SK-N-SH treated with all-trans-retinoic acid at 6 μM for 48 hours (cell line): ENCODE data around the gene XPO1.

Experiments
- ATAC-seq: fragments of 200-7000 bp; cut with Tn5 transposase; 3 replicates; pipeline ENCODE4 v1.9.1; 2020; ENCODE audit warnings: mild to moderate bottlenecking, moderate library complexity
- ARNTL ChIP-seq: fragments of 450-650 bp; formaldehyde crosslinking; IDR thresholded peaks from 2 replicates; pipeline ENCODE4 v1.5.0; 2020; ENCODE audit warnings: low read depth, mild to moderate bottlenecking, moderate library complexity, borderline replicate concordance
- BACH2 ChIP-seq: fragments of 250-450 bp; sonication (Bioruptor Pico); IDR thresholded peaks from 2 replicates; pipeline ENCODE4 v1.9.0; 2021; ENCODE audit warnings: mild to moderate bottlenecking, borderline replicate concordance
- CSDC2 ChIP-seq: fragments of 250-450 bp; sonication (Bioruptor Pico); IDR thresholded peaks from 2 replicates; pipeline ENCODE4 v1.5.0; 2020; ENCODE audit warnings: mild to moderate bottlenecking, moderate library complexity
- ESRRG ChIP-seq: fragments of 250-450 bp; sonication (Bioruptor Pico); IDR thresholded peaks from 2 replicates; pipeline ENCODE4 v1.6.1; 2021; ENCODE audit warnings: mild to moderate bottlenecking
- GLIS3 ChIP-seq: fragments of 250-450 bp; sonication (Bioruptor Pico); IDR thresholded peaks from 2 replicates; pipeline ENCODE4 v1.5.0; 2020; ENCODE audit warnings: mild to moderate bottlenecking, moderate library complexity
- OSR1 ChIP-seq: fragments of 250-450 bp; sonication (Bioruptor Pico); IDR thresholded peaks from 2 replicates; pipeline ENCODE4 v1.8.0; 2022; ENCODE audit warnings: moderate library complexity, mild to moderate bottlenecking, inconsistent platforms
- PATZ1 ChIP-seq: fragments of 250-450 bp; sonication (Bioruptor Pico); IDR thresholded peaks from 2 replicates; pipeline ENCODE4 v1.8.0; 2020; ENCODE audit warnings: mild to moderate bottlenecking, moderate library complexity, borderline replicate concordance
- PPARA ChIP-seq: fragments of 250-450 bp; sonication (Bioruptor Pico); IDR thresholded peaks from 2 replicates; pipeline ENCODE4 v1.5.0; 2020; ENCODE audit warnings: mild to moderate bottlenecking, borderline replicate concordance
- RARB ChIP-seq: fragments of 250-450 bp; sonication (Bioruptor Pico); IDR thresholded peaks from 2 replicates; pipeline ENCODE4 v1.8.0; 2021; ENCODE audit warnings: mild to moderate bottlenecking, moderate library complexity
- SNAI2 ChIP-seq: fragments of 250-450 bp; sonication (Bioruptor Pico); IDR thresholded peaks from 2 replicates; pipeline ENCODE4 v1.5.0; 2020; ENCODE audit warnings: mild to moderate bottlenecking, moderate library complexity
- TCF4 ChIP-seq: fragments of 250-450 bp; sonication (Bioruptor Pico); IDR thresholded peaks from 2 replicates; pipeline ENCODE4 v1.8.0; 2021; ENCODE audit warnings: mild to moderate bottlenecking, moderate library complexity, borderline replicate concordance
- TOX ChIP-seq: fragments of 250-450 bp; sonication (Bioruptor Pico); IDR thresholded peaks from 2 replicates; pipeline ENCODE4 v1.8.0; 2021; ENCODE audit warnings: mild to moderate bottlenecking, moderate library complexity, borderline replicate concordance
- TSHZ2 ChIP-seq: fragments of 250-450 bp; sonication (Bioruptor Pico); IDR thresholded peaks from 2 replicates; pipeline ENCODE4 v1.5.0; 2020; ENCODE audit warnings: mild to moderate bottlenecking, moderate library complexity
- ZC3H10 ChIP-seq: fragments of 250-450 bp; sonication (Bioruptor Pico); IDR thresholded peaks from 2 replicates; pipeline ENCODE4 v1.5.1; 2021; ENCODE audit warnings: mild to moderate bottlenecking, moderate library complexity
- ZFP3 ChIP-seq: fragments of 250-450 bp; sonication (Bioruptor Pico); IDR thresholded peaks from 2 replicates; pipeline ENCODE4 v1.5.0; 2020; ENCODE audit warnings: mild to moderate bottlenecking, moderate library complexity
- ZFP30 ChIP-seq: fragments of 450-650 bp; formaldehyde crosslinking; IDR thresholded peaks from 2 replicates; pipeline ENCODE4 v1.5.0; 2022; ENCODE audit warnings: mild to moderate bottlenecking, moderate library complexity
- ZNF565 ChIP-seq: fragments of 450-650 bp; formaldehyde crosslinking; conservative IDR thresholded peaks from 2 replicates; pipeline ENCODE4 v1.5.0; 2020; ENCODE audit warnings: low read depth, mild to moderate bottlenecking, moderate library complexity
- ZNF70 ChIP-seq: fragments of 450-650 bp; formaldehyde crosslinking; IDR thresholded peaks from 2 replicates; pipeline ENCODE4 v1.5.0; 2020; ENCODE audit warnings: mild to moderate bottlenecking, moderate library complexity
- ZNF8 ChIP-seq: fragments of 450-650 bp; formaldehyde crosslinking; IDR thresholded peaks from 2 replicates; pipeline ENCODE4 v1.5.0; 2020; ENCODE audit warnings: mild to moderate bottlenecking, moderate library complexity
- TF ChIP-seq, protein P1 (sequence below): fragments of 250-450 bp; sonication (Bioruptor Pico); IDR thresholded peaks from 2 replicates; pipeline ENCODE4 v1.8.0; 2021; ENCODE audit warnings: low read depth, mild to moderate bottlenecking, moderate library complexity, borderline replicate concordance
- TF ChIP-seq, protein P2 (sequence below): fragments of 250-450 bp; sonication (Bioruptor Pico); IDR thresholded peaks from 2 replicates; pipeline ENCODE4 v1.5.1; 2020; ENCODE audit warnings: low read depth, mild to moderate bottlenecking, moderate library complexity
- TF ChIP-seq, protein P3 (sequence below): fragments of 250-450 bp; sonication (Bioruptor Pico); IDR thresholded peaks from 2 replicates; pipeline ENCODE4 v1.5.1; 2021; ENCODE audit warnings: mild to moderate bottlenecking, moderate library complexity

XPO1 gene

GRCh38 chr2:61435291-61435690, 102.9 kb downstream of the XPO1 start:
- ATAC-seq: no peak
- no peak for TF ChIP-seq SNAI2

GRCh38 chr2:61434314-61434713, 103.8 kb downstream of the XPO1 start:
- TF ChIP-seq ESRRG (CRISPR knock-in tag) (no peak), RARB (CRISPR knock-in tag) (no peak), BACH2 (CRISPR knock-in tag) (no peak), ZC3H10 (CRISPR knock-in tag) (no peak), CSDC2 (no peak)
- no peak for ATAC-seq

GRCh38 chr2:61433606-61434005, 104.5 kb downstream of the XPO1 start:
- ATAC-seq: no peak
- TF ChIP-seq TCF4 (CRISPR knock-in tag) (no peak), ZC3H10 (CRISPR knock-in tag) (no peak), RARB (CRISPR knock-in tag) (no peak), ESRRG (CRISPR knock-in tag) (no peak), ZNF565 (CRISPR knock-in tag) (no peak), TSHZ2 (CRISPR knock-in tag) (no peak), ZFP3 (CRISPR knock-in tag) (no peak), GLIS3 (no peak), ZNF8 (CRISPR knock-in tag) (no peak), SNAI2 (no peak), ARNTL (CRISPR knock-in tag) (no peak), ZNF70 (no peak), OSR1 (CRISPR knock-in tag) (no peak), CSDC2 (no peak), BACH2 (CRISPR knock-in tag) (no peak)
- TF ChIP-seq, protein P1, sequence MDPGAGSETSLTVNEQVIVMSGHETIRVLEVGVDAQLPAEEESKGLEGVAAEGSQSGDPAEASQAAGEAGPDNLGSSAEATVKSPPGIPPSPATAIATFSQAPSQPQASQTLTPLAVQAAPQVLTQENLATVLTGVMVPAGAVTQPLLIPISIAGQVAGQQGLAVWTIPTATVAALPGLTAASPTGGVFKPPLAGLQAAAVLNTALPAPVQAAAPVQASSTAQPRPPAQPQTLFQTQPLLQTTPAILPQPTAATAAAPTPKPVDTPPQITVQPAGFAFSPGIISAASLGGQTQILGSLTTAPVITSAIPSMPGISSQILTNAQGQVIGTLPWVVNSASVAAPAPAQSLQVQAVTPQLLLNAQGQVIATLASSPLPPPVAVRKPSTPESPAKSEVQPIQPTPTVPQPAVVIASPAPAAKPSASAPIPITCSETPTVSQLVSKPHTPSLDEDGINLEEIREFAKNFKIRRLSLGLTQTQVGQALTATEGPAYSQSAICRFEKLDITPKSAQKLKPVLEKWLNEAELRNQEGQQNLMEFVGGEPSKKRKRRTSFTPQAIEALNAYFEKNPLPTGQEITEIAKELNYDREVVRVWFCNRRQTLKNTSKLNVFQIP (CRISPR knock-in tag): no peak
- TF ChIP-seq, protein P2, sequence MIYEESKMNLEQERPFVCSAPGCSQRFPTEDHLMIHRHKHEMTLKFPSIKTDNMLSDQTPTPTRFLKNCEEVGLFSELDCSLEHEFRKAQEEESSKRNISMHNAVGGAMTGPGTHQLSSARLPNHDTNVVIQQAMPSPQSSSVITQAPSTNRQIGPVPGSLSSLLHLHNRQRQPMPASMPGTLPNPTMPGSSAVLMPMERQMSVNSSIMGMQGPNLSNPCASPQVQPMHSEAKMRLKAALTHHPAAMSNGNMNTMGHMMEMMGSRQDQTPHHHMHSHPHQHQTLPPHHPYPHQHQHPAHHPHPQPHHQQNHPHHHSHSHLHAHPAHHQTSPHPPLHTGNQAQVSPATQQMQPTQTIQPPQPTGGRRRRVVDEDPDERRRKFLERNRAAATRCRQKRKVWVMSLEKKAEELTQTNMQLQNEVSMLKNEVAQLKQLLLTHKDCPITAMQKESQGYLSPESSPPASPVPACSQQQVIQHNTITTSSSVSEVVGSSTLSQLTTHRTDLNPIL (CRISPR knock-in tag): no peak
- TF ChIP-seq, protein P3, sequence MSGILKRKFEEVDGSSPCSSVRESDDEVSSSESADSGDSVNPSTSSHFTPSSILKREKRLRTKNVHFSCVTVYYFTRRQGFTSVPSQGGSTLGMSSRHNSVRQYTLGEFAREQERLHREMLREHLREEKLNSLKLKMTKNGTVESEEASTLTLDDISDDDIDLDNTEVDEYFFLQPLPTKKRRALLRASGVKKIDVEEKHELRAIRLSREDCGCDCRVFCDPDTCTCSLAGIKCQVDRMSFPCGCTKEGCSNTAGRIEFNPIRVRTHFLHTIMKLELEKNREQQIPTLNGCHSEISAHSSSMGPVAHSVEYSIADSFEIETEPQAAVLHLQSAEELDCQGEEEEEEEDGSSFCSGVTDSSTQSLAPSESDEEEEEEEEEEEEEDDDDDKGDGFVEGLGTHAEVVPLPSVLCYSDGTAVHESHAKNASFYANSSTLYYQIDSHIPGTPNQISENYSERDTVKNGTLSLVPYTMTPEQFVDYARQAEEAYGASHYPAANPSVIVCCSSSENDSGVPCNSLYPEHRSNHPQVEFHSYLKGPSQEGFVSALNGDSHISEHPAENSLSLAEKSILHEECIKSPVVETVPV: no peak
- TF ChIP-seq, all 23 proteins: peak for 0

- ATAC-seq: no peak
- no peak for TF ChIP-seq ZNF70
- no peak for TF ChIP-seq ARNTL (CRISPR knock-in tag)
- TF ChIP-seq ZFP30 (CRISPR knock-in tag): no peak
- TF ChIP-seq ZNF565 (CRISPR knock-in tag): no peak
- no peak for TF ChIP-seq TCF4 (CRISPR knock-in tag)
- no peak for TF ChIP-seq PPARA
- TF ChIP-seq PATZ1: no peak
- TF ChIP-seq RARB (CRISPR knock-in tag): no peak
- no peak for TF ChIP-seq OSR1 (CRISPR knock-in tag)
- no peak for TF ChIP-seq BACH2 (CRISPR knock-in tag)
- no peak for TF ChIP-seq TOX (CRISPR knock-in tag)
- TF ChIP-seq CSDC2: no peak
- TF ChIP-seq TSHZ2 (CRISPR knock-in tag): no peak
- TF ChIP-seq ZC3H10 (CRISPR knock-in tag): no peak
- TF ChIP-seq, protein P1 (CRISPR knock-in tag): no peak
These were observed 105.2 kb downstream of the XPO1 start for GRCh38 chr2:61432990-61433389.
